Gastroesophageal sphincter (tissue), 4 donors: ENCODE measurements around the gene RLIM. TPM values are rescaled to one million over a fixed set of nuclear protein-coding genes. Genes with fewer than 3 reads are reported as not detected.

Experiments
- ATAC-seq: fragments of 150-250 bp; one replicate; pipeline ENCODE4 v1.9.1; 2016; ENCODE audit warnings: mild to moderate bottlenecking, moderate library complexity
- H3K27ac ChIP-seq, 4 donors: fragments of 200-600 bp; sonication (generic) in 3 of 4; 1 replicate in 3 of 4; 2 replicates in 1 of 4; pipeline ENCODE4 v1.5.1; 2016 to 2019
- H3K27me3 ChIP-seq: fragments of 200-600 bp; sonication (generic); one replicate; pipeline ENCODE4 v1.5.1; 2019
- H3K36me3 ChIP-seq, 2 donors: fragments of 200-600 bp; sonication (generic); one replicate each; pipeline ENCODE4 v1.5.1; 2019; ENCODE audit warnings: control low read depth in 1 of 2
- H3K4me1 ChIP-seq, 3 donors: fragments of 200-600 bp; sonication (generic); 1 replicate in 2 of 3; 2 replicates in 1 of 3; pipeline ENCODE4 v1.5.1; 2016 to 2019; ENCODE audit warnings: control low read depth in 2 of 3
- H3K4me3 ChIP-seq, 2 donors: fragments of 200-600 bp; sonication (generic); one replicate each; pipeline ENCODE4 v1.5.1; 2019; ENCODE audit warnings: mild to moderate bottlenecking in 1 of 2, moderate library complexity in 1 of 2
- H3K9me3 ChIP-seq, 3 donors: fragments of 200-600 bp; sonication (generic); one replicate each; pipeline ENCODE4 v1.5.1; 2017 to 2019; ENCODE audit warnings: control low read depth in 2 of 3
- EP300 ChIP-seq: sonication (generic); formaldehyde crosslinking; IDR thresholded peaks from one replicate; pipeline ENCODE4 v1.6.1; 2017; ENCODE audit warnings: antibody characterized with exemption, mild to moderate bottlenecking
- POLR2A ChIP-seq, 2 donors: fragments of 450-650 bp; IDR thresholded peaks; one replicate each; pipeline ENCODE4 v1.6.1; 2017; ENCODE audit warnings: antibody characterized with exemption in 2 of 2, mild to moderate bottlenecking in 2 of 2, moderate library complexity in 1 of 2
- POLR2AphosphoS5 ChIP-seq: sonication (generic); formaldehyde crosslinking; IDR thresholded peaks from one replicate; pipeline ENCODE4 v1.6.1; 2017; ENCODE audit warnings: antibody characterized with exemption
- WGBS, 2 donors: methylation state at CpG; one replicate each; pipeline ENCODE4 v1.1.5; 2018; ENCODE audit warnings: low coverage in 1 of 2; 5-methylcytosine and 5-hydroxymethylcytosine counted together
- total RNA-seq, 4 donors: library from RNA; depleted of rRNA; stranded (reverse); fragments of >200 nt; gene quantifications; one replicate each; pipeline ENCODE4 v1.1.0, GENCODE V29; 2016
- TF ChIP-seq, protein P1 (sequence below), 4 experiments: fragments of 200-600 bp in 2 of 4; fragments of 450-650 bp in 2 of 4; sonication (generic) in 1 of 4; IDR thresholded peaks; one replicate each; pipeline ENCODE4 v1.5.1; 2017 to 2019; ENCODE audit warnings: antibody characterized with exemption in 4 of 4, mild to moderate bottlenecking in 2 of 4, moderate library complexity in 2 of 4

Gene RLIM
- total RNA-seq, 4 donors from 2014 or later, result 20.6 to 38.0 (median 31.7) TPM

DNA sequence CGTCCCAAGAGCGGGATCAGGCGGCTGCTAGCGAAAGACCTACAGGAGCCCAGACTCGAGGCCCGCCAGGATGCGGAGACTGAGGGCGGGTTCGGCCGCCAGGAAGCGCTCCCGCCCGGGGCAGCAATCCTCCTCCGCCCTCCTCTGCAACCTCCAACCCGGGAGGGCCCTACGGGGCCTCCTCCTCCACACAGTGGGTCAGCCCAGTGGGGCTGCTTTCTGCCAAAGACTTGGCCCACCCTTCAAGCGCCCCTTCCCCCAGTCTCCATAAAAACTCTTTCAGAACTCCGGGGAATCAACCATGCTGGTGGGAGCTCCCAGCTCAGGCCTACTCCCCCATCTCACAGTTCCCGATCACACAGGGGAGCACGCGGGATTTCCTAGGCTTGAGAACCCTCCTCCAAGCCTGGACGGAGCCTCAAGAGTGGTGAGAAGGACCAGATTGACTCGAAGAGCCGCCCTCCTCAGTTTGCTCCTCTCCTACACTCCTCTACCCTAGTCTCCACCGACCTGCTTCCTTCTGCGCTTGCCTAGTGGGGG lies 77.5 kb downstream of the RLIM start:
- Histone ChIP-seq H3K9me3 (no peaks in the 10 kb centered on the region), H3K27ac (peak overlapping the region; percentile 66 to 95 (median 90)), H3K27me3 (no peaks in the 10 kb centered on the region), H3K4me3 (peak overlapping the region; percentile 41 to 55), H3K36me3 (peaks cover 0 to 1% of the 10 kb centered on the region in 2 donors), H3K4me1 (peaks cover 0 to 19% (median 3%) of the 10 kb centered on the region in 3 donors)
- TF ChIP-seq, protein P1, sequence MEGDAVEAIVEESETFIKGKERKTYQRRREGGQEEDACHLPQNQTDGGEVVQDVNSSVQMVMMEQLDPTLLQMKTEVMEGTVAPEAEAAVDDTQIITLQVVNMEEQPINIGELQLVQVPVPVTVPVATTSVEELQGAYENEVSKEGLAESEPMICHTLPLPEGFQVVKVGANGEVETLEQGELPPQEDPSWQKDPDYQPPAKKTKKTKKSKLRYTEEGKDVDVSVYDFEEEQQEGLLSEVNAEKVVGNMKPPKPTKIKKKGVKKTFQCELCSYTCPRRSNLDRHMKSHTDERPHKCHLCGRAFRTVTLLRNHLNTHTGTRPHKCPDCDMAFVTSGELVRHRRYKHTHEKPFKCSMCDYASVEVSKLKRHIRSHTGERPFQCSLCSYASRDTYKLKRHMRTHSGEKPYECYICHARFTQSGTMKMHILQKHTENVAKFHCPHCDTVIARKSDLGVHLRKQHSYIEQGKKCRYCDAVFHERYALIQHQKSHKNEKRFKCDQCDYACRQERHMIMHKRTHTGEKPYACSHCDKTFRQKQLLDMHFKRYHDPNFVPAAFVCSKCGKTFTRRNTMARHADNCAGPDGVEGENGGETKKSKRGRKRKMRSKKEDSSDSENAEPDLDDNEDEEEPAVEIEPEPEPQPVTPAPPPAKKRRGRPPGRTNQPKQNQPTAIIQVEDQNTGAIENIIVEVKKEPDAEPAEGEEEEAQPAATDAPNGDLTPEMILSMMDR (IDR thresholded peaks at IDR 0.05), result peak in 2 of 4 experiments; percentile 19 to 21
- TF ChIP-seq POLR2AphosphoS5 (no peak), POLR2A (IDR thresholded peaks at IDR 0.05) (peak in 1 of 2 donors; percentile 1), EP300 (no peak)
- 18% methylated on average over 4 of the region's 26 CpGs; no CpG with 5 or more reads in 1 of the 2 donors for WGBS, 2 donors
- ATAC-seq, result peak; percentile 48

- Histone ChIP-seq H3K4me3 (peak overlapping the region; percentile 41 to 55), H3K36me3 (peaks cover 0 to 4% of the 10 kb centered on the region in 2 donors), H3K27ac (peak overlapping the region; percentile 68 to 95 (median 90)), H3K27me3 (no peaks in the 10 kb centered on the region), H3K4me1 (peaks cover 0 to 19% (median 3%) of the 10 kb centered on the region in 3 donors), H3K9me3 (no peaks in the 10 kb centered on the region)
- no CpG with 5 or more reads among the region's 48 CpGs for WGBS, 2 donors
- peak; percentile 91 for ATAC-seq
- no peak for TF ChIP-seq EP300
- TF ChIP-seq, protein P1 (IDR thresholded peaks at IDR 0.05), result peak in 3 of 4 experiments; percentile 46 to 55 (median 52)
- peak; percentile 88 for TF ChIP-seq POLR2AphosphoS5
- TF ChIP-seq POLR2A (IDR thresholded peaks at IDR 0.05), result peak in 1 of 2 donors; percentile 20
These were observed 78.1 kb downstream of the RLIM start for GRCh38 chrX:74536152-74536831.

GRCh38 chrX:74535408-74536151 lies 78.8 kb downstream of the RLIM start:
- H3K36me3 ChIP-seq, result peaks cover 0 to 4% of the 10 kb centered on the region in 2 donors
- H3K4me1 ChIP-seq, result peaks cover 0 to 19% (median 3%) of the 10 kb centered on the region in 3 donors
- peak overlapping the region; percentile 68 to 95 (median 90) for H3K27ac ChIP-seq
- no peaks in the 10 kb centered on the region for H3K9me3 ChIP-seq
- H3K4me3 ChIP-seq, result peak overlapping the region; percentile 41 to 55
- TF ChIP-seq, protein P1 (IDR thresholded peaks at IDR 0.05), result peak in 2 of 4 experiments; percentile 35 to 50
- TF ChIP-seq EP300 (no peak), POLR2A (IDR thresholded peaks at IDR 0.05) (no peak), POLR2AphosphoS5 (peak; percentile 43)
- peak; percentile 81 for ATAC-seq
- H3K27me3 ChIP-seq, result no peaks in the 10 kb centered on the region
- 16% methylated on average over 9 of the region's 37 CpGs; no CpG with 5 or more reads in 1 of the 2 donors for WGBS, 2 donors

Other genes starting within 250 kb of the RLIM start
- gene SLC16A2, start 193.1 kb downstream of the RLIM start, total RNA-seq, result 10 to 100 TPM in 1 of 4 donors, 1 to 10 TPM in 3; 6.4 to 12.1 (median 9.4) TPM